LNCaP clone FGC (cell line): ENCODE data around the gene SLC4A8.

Experiments
- DNase-seq: peaks from one replicate; pipeline ENCODE4 v3.0.0-alpha.2; 2011; ENCODE audit warnings: low read depth
- H3K4me3 ChIP-seq: 2 replicates; pipeline ENCODE4 v1.5.1; 2011; ENCODE audit warnings: mild to moderate bottlenecking, low read depth, low read length, control low read depth
- TF ChIP-seq, protein P1 (sequence below): IDR thresholded peaks from 2 replicates; pipeline ENCODE4 v1.5.1; 2012; ENCODE audit warnings: mild to moderate bottlenecking; ENCODE audit not compliant: control insufficient read depth, insufficient read depth; ENCODE audit errors: extremely low read depth

Gene SLC4A8

DNA sequence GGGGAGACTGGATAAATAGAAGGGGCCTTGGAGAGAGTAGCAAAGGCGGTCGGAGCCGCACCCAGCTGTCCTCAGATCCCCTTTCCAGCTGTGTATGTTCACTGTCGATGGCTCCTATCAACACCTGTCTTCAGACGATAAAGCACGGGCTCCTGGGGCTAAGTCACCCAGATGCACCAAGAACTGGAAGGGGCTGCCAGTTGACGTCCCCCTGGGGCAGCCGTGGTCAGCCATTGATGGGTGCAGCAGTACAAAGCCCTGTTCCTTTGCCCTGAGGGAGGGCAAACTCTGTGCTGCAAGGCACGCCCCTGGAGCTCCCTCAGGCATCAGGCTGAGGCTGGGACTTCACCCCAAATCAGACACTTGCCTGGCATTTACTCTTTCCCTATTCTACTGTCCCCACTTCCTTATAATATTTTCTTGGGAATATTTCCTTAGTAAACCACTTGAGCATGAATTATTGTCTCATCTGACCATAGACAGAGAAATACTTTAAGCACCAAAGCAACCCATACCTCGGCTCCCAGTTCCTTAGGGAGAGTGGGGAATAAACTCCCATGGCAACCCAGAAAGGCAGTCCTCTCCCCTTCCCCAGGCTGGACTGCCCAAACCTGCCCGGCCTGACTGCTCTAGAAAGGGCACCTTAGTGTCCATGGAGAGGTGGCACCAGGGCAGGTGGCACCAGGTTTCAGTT is 106.8 kb downstream of the SLC4A8 start:
- DNase-seq: no peak
- TF ChIP-seq, protein P1, sequence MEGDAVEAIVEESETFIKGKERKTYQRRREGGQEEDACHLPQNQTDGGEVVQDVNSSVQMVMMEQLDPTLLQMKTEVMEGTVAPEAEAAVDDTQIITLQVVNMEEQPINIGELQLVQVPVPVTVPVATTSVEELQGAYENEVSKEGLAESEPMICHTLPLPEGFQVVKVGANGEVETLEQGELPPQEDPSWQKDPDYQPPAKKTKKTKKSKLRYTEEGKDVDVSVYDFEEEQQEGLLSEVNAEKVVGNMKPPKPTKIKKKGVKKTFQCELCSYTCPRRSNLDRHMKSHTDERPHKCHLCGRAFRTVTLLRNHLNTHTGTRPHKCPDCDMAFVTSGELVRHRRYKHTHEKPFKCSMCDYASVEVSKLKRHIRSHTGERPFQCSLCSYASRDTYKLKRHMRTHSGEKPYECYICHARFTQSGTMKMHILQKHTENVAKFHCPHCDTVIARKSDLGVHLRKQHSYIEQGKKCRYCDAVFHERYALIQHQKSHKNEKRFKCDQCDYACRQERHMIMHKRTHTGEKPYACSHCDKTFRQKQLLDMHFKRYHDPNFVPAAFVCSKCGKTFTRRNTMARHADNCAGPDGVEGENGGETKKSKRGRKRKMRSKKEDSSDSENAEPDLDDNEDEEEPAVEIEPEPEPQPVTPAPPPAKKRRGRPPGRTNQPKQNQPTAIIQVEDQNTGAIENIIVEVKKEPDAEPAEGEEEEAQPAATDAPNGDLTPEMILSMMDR: no peak
- no peak overlapping the region for H3K4me3 ChIP-seq

DNA sequence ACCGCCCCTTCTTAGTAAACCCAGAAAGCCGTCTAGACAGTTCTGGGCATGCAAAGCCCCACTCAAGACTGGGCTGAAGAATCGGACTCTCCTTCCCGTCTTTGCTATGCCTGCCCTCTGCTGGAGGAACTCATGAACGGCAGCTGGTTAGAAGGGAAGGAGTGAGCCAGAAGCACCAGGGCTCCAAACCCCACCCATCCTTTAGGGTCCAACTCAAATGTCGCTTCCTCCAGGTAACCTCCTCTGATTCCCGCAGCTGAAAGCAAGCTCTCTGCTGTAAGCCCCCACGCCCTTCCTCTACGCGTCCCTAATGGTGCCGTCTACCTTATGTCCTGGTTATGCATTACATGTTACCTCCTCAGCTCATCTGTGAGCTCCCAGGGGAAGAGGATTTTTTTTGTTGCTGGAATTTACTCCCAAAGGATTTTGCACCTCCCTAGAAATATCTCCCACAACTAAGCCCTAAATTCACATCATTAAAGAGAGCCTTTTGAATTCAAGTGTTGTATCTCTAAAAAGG is 107.4 kb downstream of the SLC4A8 start:
- TF ChIP-seq, protein P1: peak; percentile 95
- H3K4me3 ChIP-seq: no peak overlapping the region
- DNase-seq: peak; percentile 30

DNA sequence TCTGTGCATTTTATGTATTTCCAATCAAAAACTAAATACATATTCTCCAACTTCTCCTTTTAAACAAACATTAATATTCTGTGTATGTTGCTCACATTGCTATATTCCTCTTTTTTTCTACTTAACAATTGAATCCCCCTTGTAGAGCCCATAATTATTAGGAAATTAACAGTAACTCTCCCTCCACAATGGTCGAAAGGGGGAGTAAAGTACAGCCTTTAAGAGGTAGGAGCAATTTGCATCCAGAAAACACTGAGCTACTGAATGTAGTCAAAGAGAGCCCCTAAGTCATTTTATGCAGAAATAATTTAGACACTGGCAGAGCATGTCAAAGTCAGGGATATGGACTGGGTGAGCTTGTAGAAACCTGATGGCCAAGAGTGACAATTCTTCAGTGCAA is 109.2 kb downstream of the SLC4A8 start:
- no peak overlapping the region for H3K4me3 ChIP-seq
- TF ChIP-seq, protein P1: no peak
- DNase-seq: no peak

DNA sequence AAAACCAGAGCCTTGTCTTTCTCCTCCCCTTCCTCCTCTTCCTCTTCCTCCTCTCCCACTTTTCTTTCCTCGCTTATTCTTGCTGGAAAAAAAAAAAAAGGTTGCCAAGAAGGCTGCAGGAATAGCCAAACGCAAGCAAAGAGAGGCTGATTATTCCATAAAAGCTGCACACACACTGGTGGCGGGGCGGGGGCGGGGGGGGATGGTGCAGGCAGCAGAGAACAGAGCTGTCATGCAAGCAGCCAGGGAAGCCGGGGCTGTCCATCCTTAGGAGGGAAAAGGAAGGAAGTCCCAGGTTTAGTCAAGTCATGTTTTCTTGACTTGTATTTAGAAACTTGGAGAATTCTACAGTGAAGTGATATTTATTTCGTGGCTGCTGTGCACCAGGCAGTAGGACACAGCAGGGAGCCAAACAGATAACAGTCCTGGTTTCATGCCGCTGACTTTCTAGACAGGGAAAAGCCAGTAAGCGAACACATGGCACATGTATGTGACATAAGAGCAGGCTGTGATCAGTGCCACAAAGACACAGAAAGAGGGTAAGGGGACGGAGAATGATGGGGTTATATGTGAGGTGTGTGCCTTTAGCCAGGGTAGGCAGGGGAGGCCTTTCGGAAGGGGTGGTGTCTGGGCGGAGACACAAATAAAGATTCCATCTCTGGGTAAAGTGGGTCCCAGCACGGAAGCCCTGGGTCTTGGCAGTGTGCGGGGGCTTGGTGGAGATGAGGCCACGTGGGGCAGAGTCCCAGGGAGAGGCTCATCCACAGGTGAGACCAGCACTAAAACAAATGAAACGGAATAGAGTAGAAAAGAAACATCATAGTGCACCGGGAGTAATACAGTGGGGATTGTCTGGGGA is 109.8 kb downstream of the SLC4A8 start:
- no peak overlapping the region for H3K4me3 ChIP-seq
- DNase-seq: no peak
- TF ChIP-seq, protein P1: no peak

DNA sequence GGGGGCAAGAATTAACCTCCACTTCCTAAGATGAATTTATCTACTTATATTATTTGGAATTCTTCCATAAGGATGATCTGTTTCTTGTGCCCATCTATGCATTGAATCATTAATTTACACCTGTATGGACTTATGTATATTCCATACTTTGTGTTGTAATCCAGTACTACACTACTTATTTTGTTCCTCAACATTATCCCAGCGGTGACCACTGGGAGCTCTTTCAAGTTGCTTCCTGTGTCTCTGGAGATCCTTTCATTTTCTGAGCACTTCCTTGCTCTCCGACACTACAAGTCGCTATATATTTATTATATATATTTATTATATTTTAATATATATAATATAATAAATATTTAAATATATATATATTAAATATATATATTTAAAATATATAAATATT is 111.5 kb downstream of the SLC4A8 start:
- TF ChIP-seq, protein P1: no peak

DNA sequence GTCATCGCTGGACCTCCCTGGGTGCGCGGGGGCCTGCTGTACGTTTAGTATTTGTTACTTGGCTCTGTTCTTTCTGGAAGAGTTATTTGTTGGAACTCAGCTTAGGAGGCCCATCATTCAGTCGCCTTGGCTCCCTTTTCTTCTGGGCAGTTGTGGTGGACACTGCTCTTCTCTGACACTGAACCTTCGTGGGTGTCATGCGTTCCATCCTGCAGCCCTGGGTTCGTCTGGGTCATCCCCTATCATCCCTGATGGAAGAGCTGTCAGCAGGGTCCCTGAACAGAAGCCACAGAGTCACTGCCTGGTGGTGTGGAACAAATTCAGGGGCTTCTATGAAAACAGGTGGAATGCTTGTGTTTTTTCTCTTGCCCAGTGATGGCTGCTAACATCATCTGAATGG is 113.5 kb downstream of the SLC4A8 start:
- no peak overlapping the region for H3K4me3 ChIP-seq

More for the DNA sequence above, 111.5 kb downstream of the SLC4A8 start:
- no peak overlapping the region for H3K4me3 ChIP-seq
- DNase-seq: no peak

More for the DNA sequence above, 113.5 kb downstream of the SLC4A8 start:
- no peak for DNase-seq
- TF ChIP-seq, protein P1: no peak
